Subcutaneous abdominal adipose tissue (tissue), 5 donors: ENCODE measurements around the gene DUSP10.

ENCODE experiments used
- H3K27ac ChIP-seq: one replicate; pipeline ENCODE4 v1.7.0; 2013; ENCODE audit warnings: low read depth, mild to moderate bottlenecking, inconsistent platforms, low read length, moderate library complexity
- H3K27me3 ChIP-seq, 5 donors: one replicate each; pipeline ENCODE4 v1.7.0; 2013; ENCODE audit warnings: low read length in 5 of 5, inconsistent platforms in 1 of 5; ENCODE audit not compliant: control insufficient read depth in 5 of 5, insufficient read depth in 4 of 5
- H3K36me3 ChIP-seq, 5 donors: one replicate each; pipeline ENCODE4 v1.7.0; 2013; ENCODE audit warnings: low read length in 5 of 5; ENCODE audit not compliant: control insufficient read depth in 5 of 5, insufficient read depth in 5 of 5
- H3K4me1 ChIP-seq, 5 donors: one replicate each; pipeline ENCODE4 v1.7.0; 2013; ENCODE audit warnings: low read length in 5 of 5, mild to moderate bottlenecking in 3 of 5, moderate library complexity in 1 of 5; ENCODE audit not compliant: control insufficient read depth in 5 of 5, insufficient read depth in 5 of 5
- H3K4me3 ChIP-seq, 5 donors: one replicate each; pipeline ENCODE4 v1.7.0; 2013; ENCODE audit warnings: low read length in 5 of 5, low read depth in 1 of 5
- H3K9ac ChIP-seq, 5 donors: one replicate each; pipeline ENCODE4 v1.7.0; 2013; ENCODE audit warnings: low read length in 5 of 5, mild to moderate bottlenecking in 4 of 5, moderate library complexity in 3 of 5
- H3K9me3 ChIP-seq, 5 donors: one replicate each; pipeline ENCODE4 v1.7.0; 2013; ENCODE audit warnings: low read length in 5 of 5; ENCODE audit not compliant: control insufficient read depth in 5 of 5
- donor health status: healthy.
- donor health status: healthy.
- donor health status: healthy.
- donor health status: healthy.
- donor health status: healthy.

The DUSP10 gene

DNA sequence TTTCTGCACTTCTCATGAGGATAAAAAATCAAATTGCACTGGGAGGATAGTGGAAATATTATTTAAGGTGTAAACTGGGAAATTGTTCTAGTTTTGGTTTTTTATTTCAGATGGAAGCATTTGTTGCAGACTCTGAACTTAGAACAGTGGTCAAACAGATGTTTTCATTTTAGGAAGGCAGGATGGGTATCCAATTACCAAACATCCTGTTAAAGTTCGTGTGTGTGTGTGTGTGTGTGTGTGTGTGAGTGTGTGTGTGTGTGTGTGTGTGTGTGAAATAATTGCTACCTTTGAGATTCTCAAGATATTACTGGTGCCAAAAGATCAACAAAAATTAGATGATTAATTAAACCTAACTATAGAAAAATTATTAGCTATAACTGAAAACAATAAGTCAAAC is 24.3 kb upstream of the DUSP10 start:
- no peak overlapping the region for H3K9ac ChIP-seq
- no peaks in the 10 kb centered on the region for H3K27me3 ChIP-seq
- H3K4me3 ChIP-seq, result no peak overlapping the region

GRCh38 chr1:221765527-221765926 is 23.6 kb upstream of the DUSP10 start:
- Histone ChIP-seq H3K36me3 (no peaks in the 10 kb centered on the region), H3K27ac (no peak overlapping the region), H3K4me1 (peaks cover 0 to 2% (median 0%) of the 10 kb centered on the region in 5 donors), H3K9ac (no peak overlapping the region), H3K9me3 (no peaks in the 10 kb centered on the region), H3K4me3 (no peak overlapping the region), H3K27me3 (no peaks in the 10 kb centered on the region)

More for the DNA sequence above, 24.3 kb upstream of the DUSP10 start:
- H3K27ac ChIP-seq, result no peak overlapping the region
- peaks cover 0 to 2% (median 0%) of the 10 kb centered on the region in 5 donors for H3K4me1 ChIP-seq
- H3K9me3 ChIP-seq, result no peaks in the 10 kb centered on the region
- H3K36me3 ChIP-seq, result no peaks in the 10 kb centered on the region

DNA sequence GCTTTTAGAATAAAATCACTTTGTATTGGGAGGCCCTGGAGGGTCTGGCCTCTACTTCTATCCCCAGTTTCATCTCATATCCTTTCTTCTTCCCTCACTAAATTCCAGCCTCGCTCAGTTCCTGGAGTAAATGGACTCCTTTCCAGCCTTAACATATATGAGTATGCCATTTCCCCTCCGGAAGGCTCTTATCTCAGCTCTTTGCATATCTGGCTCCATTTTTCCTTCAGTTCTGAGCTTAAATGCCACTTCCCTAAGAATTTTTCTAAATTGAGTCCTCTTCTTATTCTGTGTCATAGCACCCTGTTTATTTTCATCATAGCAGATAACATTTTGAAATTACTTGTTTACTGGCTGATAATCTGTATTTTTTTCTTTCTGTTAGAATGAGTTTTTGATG is 20.2 kb upstream of the DUSP10 start:
- Histone ChIP-seq H3K36me3 (no peaks in the 10 kb centered on the region), H3K4me3 (no peak overlapping the region), H3K9ac (no peak overlapping the region), H3K27me3 (no peaks in the 10 kb centered on the region), H3K27ac (no peak overlapping the region), H3K9me3 (no peaks in the 10 kb centered on the region), H3K4me1 (peaks cover 0 to 2% (median 0%) of the 10 kb centered on the region in 5 donors)

- H3K27me3 ChIP-seq, result no peaks in the 10 kb centered on the region
- H3K9me3 ChIP-seq, result no peaks in the 10 kb centered on the region
- H3K27ac ChIP-seq, result no peak overlapping the region
- peaks cover 0 to 2% (median 0%) of the 10 kb centered on the region in 5 donors for H3K4me1 ChIP-seq
- H3K36me3 ChIP-seq, result no peaks in the 10 kb centered on the region
- H3K4me3 ChIP-seq, result no peak overlapping the region
- no peak overlapping the region for H3K9ac ChIP-seq
Observed at GRCh38 chr1:221761354-221762002, 19.6 kb upstream of the DUSP10 start.

DNA sequence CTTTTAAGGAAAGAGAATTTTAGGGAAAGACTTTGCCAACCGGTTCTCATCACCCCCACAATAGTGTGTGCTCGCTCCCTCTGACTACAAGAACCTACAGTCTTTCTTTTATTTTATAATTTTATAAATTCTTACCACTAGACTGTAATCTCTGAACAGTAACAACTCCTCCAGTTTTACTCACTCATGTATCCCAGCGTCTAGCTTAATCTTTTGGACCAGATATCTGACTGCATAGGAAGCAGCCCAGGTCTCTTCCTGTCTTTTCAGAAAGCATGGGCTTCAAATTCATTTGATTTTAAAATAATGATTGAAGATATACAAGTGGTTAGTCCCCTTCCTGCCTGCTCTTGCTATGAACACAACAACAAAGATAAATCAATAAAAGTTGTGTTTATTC is 19.0 kb upstream of the DUSP10 start:
- no peaks in the 10 kb centered on the region for H3K27me3 ChIP-seq
- no peaks in the 10 kb centered on the region for H3K36me3 ChIP-seq
- no peak overlapping the region for H3K9ac ChIP-seq
- peaks cover 0 to under 1% (median 0%) of the 10 kb centered on the region in 5 donors for H3K4me1 ChIP-seq
- H3K27ac ChIP-seq, result no peak overlapping the region
- H3K9me3 ChIP-seq, result no peaks in the 10 kb centered on the region
- no peak overlapping the region for H3K4me3 ChIP-seq

DNA sequence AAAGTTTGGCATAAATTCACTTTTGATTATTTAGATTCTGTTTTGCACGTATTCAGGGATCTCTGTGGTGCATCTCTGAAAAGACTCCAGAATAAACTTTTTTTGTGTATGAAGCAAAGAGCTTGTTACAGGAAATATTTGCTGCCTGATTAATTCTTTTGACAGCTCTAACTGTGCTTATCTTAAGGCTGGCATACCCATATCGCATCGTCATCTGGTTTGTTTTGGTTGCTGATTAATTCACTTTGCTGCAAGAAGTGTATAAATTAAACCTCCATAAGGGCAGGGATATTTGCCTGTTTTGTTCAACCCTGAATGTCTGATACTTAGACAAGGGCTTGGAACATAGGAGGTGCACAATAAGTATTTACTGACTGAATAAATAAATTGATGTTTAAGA is 17.5 kb upstream of the DUSP10 start:
- Histone ChIP-seq H3K36me3 (no peaks in the 10 kb centered on the region), H3K27me3 (no peaks in the 10 kb centered on the region), H3K4me1 (no peaks in the 10 kb centered on the region), H3K4me3 (no peak overlapping the region), H3K27ac (no peak overlapping the region), H3K9me3 (no peaks in the 10 kb centered on the region), H3K9ac (no peak overlapping the region)

DNA sequence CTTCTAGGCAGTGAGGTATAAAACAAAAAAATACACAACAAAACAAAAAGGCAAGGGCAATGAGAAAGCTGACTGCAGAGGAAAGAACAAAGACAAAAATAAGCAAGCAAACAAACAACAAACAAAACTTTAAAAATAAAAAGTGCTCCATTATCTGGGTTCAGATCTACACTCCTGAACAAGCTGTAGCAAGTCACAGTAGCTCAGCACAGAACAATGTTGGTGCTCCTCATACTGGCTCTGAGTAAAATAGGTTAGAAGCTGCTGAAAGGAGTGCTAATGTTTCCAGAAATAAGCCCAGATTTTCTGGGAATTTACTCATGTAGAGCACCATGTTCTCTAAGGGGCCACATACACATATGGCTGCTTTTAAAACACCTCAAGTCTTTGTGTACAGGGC is 16.6 kb upstream of the DUSP10 start:
- H3K9ac ChIP-seq, result no peak overlapping the region
- no peak overlapping the region for H3K27ac ChIP-seq
- no peaks in the 10 kb centered on the region for H3K9me3 ChIP-seq
- H3K36me3 ChIP-seq, result no peaks in the 10 kb centered on the region
- H3K27me3 ChIP-seq, result no peaks in the 10 kb centered on the region
- H3K4me1 ChIP-seq, result no peaks in the 10 kb centered on the region
- no peak overlapping the region for H3K4me3 ChIP-seq

- Histone ChIP-seq H3K9me3 (no peaks in the 10 kb centered on the region), H3K4me1 (no peaks in the 10 kb centered on the region), H3K9ac (no peak overlapping the region), H3K36me3 (no peaks in the 10 kb centered on the region), H3K4me3 (no peak overlapping the region), H3K27ac (no peak overlapping the region), H3K27me3 (no peaks in the 10 kb centered on the region)
Observed at GRCh38 chr1:221756830-221757551, 15.1 kb upstream of the DUSP10 start.

DNA sequence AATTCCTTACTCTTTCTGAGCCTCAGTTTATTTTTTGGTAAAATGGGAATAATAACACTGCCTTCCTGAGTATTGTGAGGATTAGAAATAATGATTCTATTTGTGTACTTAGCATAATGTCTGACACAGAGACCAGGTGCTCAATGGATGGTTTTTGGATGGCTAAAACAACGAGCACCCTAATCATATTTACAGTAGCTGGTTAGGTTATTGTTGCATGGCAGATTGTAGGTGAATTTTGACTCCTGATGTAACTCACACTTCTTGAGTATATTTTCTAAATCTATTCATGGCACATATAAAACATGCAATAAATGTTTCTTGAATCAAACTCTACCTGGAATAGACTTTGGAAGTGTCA is 11.9 kb upstream of the DUSP10 start:
- no peak overlapping the region for H3K9ac ChIP-seq

DNA sequence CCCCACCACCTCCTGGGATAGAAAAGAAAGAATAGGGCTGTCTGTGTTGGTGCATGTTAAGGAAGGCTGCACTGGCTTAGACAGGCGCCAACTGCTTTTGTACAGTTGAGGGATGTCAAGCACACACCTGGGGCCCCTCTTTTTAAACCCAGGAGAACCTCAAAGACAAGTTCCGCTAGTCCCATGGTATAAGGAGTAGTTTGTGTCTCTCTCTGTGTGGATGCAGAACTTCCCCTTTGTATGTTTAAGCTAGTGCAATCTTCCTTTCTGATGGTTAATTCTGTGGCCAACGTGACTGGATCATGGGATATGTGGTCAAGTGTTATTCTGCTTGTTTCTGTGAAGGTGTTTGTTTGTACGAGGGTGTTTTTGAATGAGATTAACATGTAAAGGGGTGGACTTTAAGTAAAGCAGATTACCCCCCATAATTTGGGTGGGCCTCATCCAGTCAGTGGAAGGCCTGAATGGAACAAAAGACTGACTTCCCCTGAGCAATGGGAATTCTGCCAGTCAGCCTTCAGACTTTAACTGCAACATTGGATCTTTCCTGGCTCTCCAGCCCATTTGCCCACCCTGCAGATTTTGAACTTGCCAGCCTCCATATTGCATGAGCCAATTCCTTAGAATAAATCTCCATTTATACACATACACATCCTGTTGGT is 9.5 kb upstream of the DUSP10 start:
- Histone ChIP-seq H3K9ac (no peak overlapping the region), H3K36me3 (no peaks in the 10 kb centered on the region), H3K4me1 (no peaks in the 10 kb centered on the region), H3K4me3 (no peak overlapping the region), H3K27me3 (no peaks in the 10 kb centered on the region), H3K9me3 (no peaks in the 10 kb centered on the region), H3K27ac (no peak overlapping the region)

More for the DNA sequence above, 11.9 kb upstream of the DUSP10 start:
- Histone ChIP-seq H3K36me3 (no peaks in the 10 kb centered on the region), H3K4me1 (no peaks in the 10 kb centered on the region), H3K4me3 (no peak overlapping the region), H3K27me3 (no peaks in the 10 kb centered on the region), H3K27ac (no peak overlapping the region), H3K9me3 (no peaks in the 10 kb centered on the region)
